Neural progenitor cell (in vitro differentiated cells): ENCODE data around the gene OLIG2. TPM values are rescaled to one million over a fixed set of nuclear protein-coding genes. Genes with fewer than 3 reads are reported as not detected.

Source experiments
- DNase-seq: peaks from one replicate; pipeline ENCODE4 v3.0.0-alpha.2; 2016; ENCODE audit warnings: low spot score
- H2AFZ ChIP-seq: fragments of 200-600 bp; sonication (generic); replicated peaks from 2 replicates; pipeline ENCODE4 v1.6.1; 2016; ENCODE audit warnings: antibody characterized with exemption
- H3F3A ChIP-seq: fragments of 200-600 bp; sonication (generic); 2 replicates; pipeline ENCODE4 v1.6.1; 2016; ENCODE audit warnings: antibody characterized with exemption, low read depth
- H3K27ac ChIP-seq: fragments of 200-600 bp; sonication (generic); 2 replicates; pipeline ENCODE4 v1.5.1; 2016; ENCODE audit warnings: mild to moderate bottlenecking
- H3K27me3 ChIP-seq: fragments of 200-600 bp; sonication (generic); 2 replicates; pipeline ENCODE4 v1.6.1; 2016; ENCODE audit warnings: mild to moderate bottlenecking, moderate library complexity
- H3K36me3 ChIP-seq: fragments of 200-600 bp; sonication (generic); 2 replicates; pipeline ENCODE4 v1.5.1; 2016
- H3K4me1 ChIP-seq: fragments of 200-600 bp; sonication (generic); 2 replicates; pipeline ENCODE4 v1.6.1; 2016; ENCODE audit warnings: mixed run types
- H3K4me2 ChIP-seq: fragments of 200-600 bp; sonication (generic); 2 replicates; pipeline ENCODE4 v1.6.1; 2016
- H3K4me3 ChIP-seq: fragments of 200-600 bp; sonication (generic); 2 replicates; pipeline ENCODE4 v1.5.1; 2016
- H3K79me2 ChIP-seq: fragments of 200-600 bp; sonication (generic); 2 replicates; pipeline ENCODE4 v1.6.1; 2016; ENCODE audit warnings: low read depth
- H3K9ac ChIP-seq: fragments of 200-600 bp; sonication (generic); 2 replicates; pipeline ENCODE4 v1.6.1; 2016
- H3K9me3 ChIP-seq: fragments of 200-600 bp; sonication (generic); 2 replicates; pipeline ENCODE4 v1.5.1; 2016; ENCODE audit warnings: low read depth
- H4K20me1 ChIP-seq: fragments of 200-600 bp; sonication (generic); 2 replicates; pipeline ENCODE4 v1.6.1; 2016; ENCODE audit warnings: low read depth
- H3K27ac Mint-ChIP-seq: 3 replicates; pipeline ENCODE4 v1.8.0; 2021; ENCODE audit warnings: mixed read lengths
- H3K27me3 Mint-ChIP-seq: 2 replicates; pipeline ENCODE4 v1.8.0; 2022; ENCODE audit warnings: low read depth, mild to moderate bottlenecking, inconsistent platforms, moderate library complexity, mixed read lengths; ENCODE audit not compliant: insufficient read depth
- H3K36me3 Mint-ChIP-seq: 3 replicates; pipeline ENCODE4 v1.8.0; 2021; ENCODE audit warnings: mixed read lengths
- H3K4me1 Mint-ChIP-seq: 3 replicates; pipeline ENCODE4 v1.8.0; 2021; ENCODE audit warnings: mixed read lengths
- H3K4me3 Mint-ChIP-seq: 3 replicates; pipeline ENCODE4 v1.8.0; 2021; ENCODE audit warnings: mild to moderate bottlenecking, moderate library complexity, mixed read lengths
- H3K9me3 Mint-ChIP-seq: 3 replicates; pipeline ENCODE4 v1.8.0; 2020; ENCODE audit warnings: mixed read lengths
- EZH2 ChIP-seq: fragments of 200-600 bp; sonication (generic); IDR thresholded peaks from 2 replicates; pipeline ENCODE4 v1.6.1; 2017; ENCODE audit warnings: antibody characterized with exemption, mild to moderate bottlenecking, moderate library complexity
- EZH2phosphoT487 ChIP-seq: fragments of 200-600 bp; sonication (generic); IDR thresholded peaks from 2 replicates; pipeline ENCODE4 v1.6.1; 2017; ENCODE audit warnings: antibody characterized with exemption
- total RNA-seq: library from RNA; depleted of rRNA; stranded (reverse); fragments of >200 nt; gene quantifications from 2 replicates; pipeline ENCODE4 v1.2.3, GENCODE V29; 2015; ENCODE audit warnings: low replicate concordance
- TF ChIP-seq, protein P1 (sequence below): fragments of 200-600 bp; sonication (generic); IDR thresholded peaks from 2 replicates; pipeline ENCODE4 v1.5.1; 2017; ENCODE audit warnings: antibody characterized with exemption, mild to moderate bottlenecking

OLIG2 gene
- total RNA-seq, 1 donor from 2014 or later: not detected

- peak; percentile 17 for DNase-seq
- peak overlapping the region; percentile 73 for H3K27ac Mint-ChIP-seq
Measured at GRCh38 chr21:33075596-33076195, 50.0 kb downstream of the OLIG2 start.

DNA sequence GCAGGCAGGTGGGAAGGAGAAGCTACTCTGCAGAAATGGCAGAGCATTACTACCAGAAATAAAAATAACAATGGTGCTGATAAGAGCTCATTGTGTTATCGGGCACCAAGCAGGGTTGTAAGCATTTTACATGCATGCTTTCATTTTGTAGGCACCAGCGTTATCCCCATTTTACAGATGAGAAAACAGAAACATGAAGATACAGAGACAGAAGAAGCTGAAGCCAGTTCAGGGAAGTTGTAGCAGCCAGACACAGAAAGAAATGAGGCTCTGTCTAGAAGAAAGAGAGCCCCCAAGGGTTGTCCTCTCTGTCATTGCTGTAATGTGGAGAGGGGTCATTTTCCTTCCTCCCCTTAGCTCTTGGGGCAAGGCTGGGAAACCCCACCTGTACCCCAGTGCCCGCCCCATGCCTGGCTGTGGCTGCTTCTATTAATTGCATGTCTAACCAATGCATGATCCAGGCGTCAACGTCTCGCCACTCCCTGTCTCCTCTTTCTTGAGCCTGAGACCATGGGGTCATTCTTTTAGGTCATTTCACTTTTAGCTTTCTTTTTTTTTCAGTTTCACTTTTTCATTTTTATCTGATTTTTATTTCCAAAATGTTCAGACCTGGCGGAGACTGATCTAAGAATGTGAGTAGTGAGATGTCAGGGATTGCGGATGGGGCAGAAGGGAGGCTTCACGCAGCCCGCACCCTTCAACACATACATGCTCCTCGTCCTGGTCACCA is 51.0 kb downstream of the OLIG2 start:
- Histone ChIP-seq H3K4me2 (no peak overlapping the region), H3F3A (peaks cover 18% of the 10 kb centered on the region), H3K27me3 (peaks cover 72% of the 10 kb centered on the region), H3K4me1 (peaks cover 25% of the 10 kb centered on the region), H2AFZ (no peak overlapping the region), H3K4me3 (no peak overlapping the region), H3K9ac (no peak overlapping the region), H3K36me3 (no peaks in the 10 kb centered on the region), H3K27ac (no peak overlapping the region), H3K79me2 (no peaks in the 10 kb centered on the region), H4K20me1 (peaks cover 39% of the 10 kb centered on the region), H3K9me3 (no peaks in the 10 kb centered on the region)
- DNase-seq: no peak
- Mint-ChIP-seq H3K4me3 (no peak overlapping the region), H3K9me3 (peaks cover 2% of the 10 kb centered on the region), H3K27me3 (peaks cover 43% of the 10 kb centered on the region), H3K4me1 (peaks cover 54% of the 10 kb centered on the region), H3K27ac (no peak overlapping the region), H3K36me3 (no peaks in the 10 kb centered on the region)
- TF ChIP-seq EZH2: no peak
- TF ChIP-seq, protein P1, sequence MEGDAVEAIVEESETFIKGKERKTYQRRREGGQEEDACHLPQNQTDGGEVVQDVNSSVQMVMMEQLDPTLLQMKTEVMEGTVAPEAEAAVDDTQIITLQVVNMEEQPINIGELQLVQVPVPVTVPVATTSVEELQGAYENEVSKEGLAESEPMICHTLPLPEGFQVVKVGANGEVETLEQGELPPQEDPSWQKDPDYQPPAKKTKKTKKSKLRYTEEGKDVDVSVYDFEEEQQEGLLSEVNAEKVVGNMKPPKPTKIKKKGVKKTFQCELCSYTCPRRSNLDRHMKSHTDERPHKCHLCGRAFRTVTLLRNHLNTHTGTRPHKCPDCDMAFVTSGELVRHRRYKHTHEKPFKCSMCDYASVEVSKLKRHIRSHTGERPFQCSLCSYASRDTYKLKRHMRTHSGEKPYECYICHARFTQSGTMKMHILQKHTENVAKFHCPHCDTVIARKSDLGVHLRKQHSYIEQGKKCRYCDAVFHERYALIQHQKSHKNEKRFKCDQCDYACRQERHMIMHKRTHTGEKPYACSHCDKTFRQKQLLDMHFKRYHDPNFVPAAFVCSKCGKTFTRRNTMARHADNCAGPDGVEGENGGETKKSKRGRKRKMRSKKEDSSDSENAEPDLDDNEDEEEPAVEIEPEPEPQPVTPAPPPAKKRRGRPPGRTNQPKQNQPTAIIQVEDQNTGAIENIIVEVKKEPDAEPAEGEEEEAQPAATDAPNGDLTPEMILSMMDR: no peak

More at GRCh38 chr21:33075596-33076195, 50.0 kb downstream of the OLIG2 start:
- Histone ChIP-seq H3K27me3 (peaks cover 83% of the 10 kb centered on the region), H3F3A (peaks cover 23% of the 10 kb centered on the region), H3K9ac (no peak overlapping the region), H3K4me2 (peak overlapping the region; percentile 56), H3K27ac (no peak overlapping the region), H2AFZ (no peak overlapping the region), H3K36me3 (no peaks in the 10 kb centered on the region), H3K4me3 (no peak overlapping the region), H3K4me1 (peaks cover 35% of the 10 kb centered on the region), H3K79me2 (no peaks in the 10 kb centered on the region), H3K9me3 (no peaks in the 10 kb centered on the region), H4K20me1 (peaks cover 48% of the 10 kb centered on the region)
- Mint-ChIP-seq H3K36me3 (no peaks in the 10 kb centered on the region), H3K4me3 (peak overlapping the region; percentile 43), H3K9me3 (peaks cover 2% of the 10 kb centered on the region), H3K4me1 (peaks cover 56% of the 10 kb centered on the region), H3K27me3 (peaks cover 46% of the 10 kb centered on the region)
- no peak for TF ChIP-seq EZH2
- TF ChIP-seq, protein P1: no peak
- no peak for TF ChIP-seq EZH2phosphoT487

Other genes starting within 250 kb of the OLIG2 start
- not detected in 2 replicates for gene OLIG1, start 44.2 kb downstream of the OLIG2 start, total RNA-seq
- gene IFNAR2, start 204.0 kb downstream of the OLIG2 start, total RNA-seq: 5.5 and 15.8 TPM in 2 replicates
- 3.1 and 5.6 TPM in 2 replicates for gene IL10RB, start 240.4 kb downstream of the OLIG2 start, total RNA-seq